ENCODE data around the gene SEMG2.

SEMG2 gene, protein sequence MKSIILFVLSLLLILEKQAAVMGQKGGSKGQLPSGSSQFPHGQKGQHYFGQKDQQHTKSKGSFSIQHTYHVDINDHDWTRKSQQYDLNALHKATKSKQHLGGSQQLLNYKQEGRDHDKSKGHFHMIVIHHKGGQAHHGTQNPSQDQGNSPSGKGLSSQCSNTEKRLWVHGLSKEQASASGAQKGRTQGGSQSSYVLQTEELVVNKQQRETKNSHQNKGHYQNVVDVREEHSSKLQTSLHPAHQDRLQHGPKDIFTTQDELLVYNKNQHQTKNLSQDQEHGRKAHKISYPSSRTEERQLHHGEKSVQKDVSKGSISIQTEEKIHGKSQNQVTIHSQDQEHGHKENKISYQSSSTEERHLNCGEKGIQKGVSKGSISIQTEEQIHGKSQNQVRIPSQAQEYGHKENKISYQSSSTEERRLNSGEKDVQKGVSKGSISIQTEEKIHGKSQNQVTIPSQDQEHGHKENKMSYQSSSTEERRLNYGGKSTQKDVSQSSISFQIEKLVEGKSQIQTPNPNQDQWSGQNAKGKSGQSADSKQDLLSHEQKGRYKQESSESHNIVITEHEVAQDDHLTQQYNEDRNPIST

GRCh38 chr20:45221076-45221475 lies at the start of gene SEMG2:
TSS of gene SEMG2 (plus strand) at chr20:45221373. CDS start at chr20:45221390, 17 bp downstream.
- no peak for DNase-seq

- DNase-seq = no peak
Observed at GRCh38 chr20:45173522-45173921, 47.7 kb upstream of the SEMG2 start.

DNA sequence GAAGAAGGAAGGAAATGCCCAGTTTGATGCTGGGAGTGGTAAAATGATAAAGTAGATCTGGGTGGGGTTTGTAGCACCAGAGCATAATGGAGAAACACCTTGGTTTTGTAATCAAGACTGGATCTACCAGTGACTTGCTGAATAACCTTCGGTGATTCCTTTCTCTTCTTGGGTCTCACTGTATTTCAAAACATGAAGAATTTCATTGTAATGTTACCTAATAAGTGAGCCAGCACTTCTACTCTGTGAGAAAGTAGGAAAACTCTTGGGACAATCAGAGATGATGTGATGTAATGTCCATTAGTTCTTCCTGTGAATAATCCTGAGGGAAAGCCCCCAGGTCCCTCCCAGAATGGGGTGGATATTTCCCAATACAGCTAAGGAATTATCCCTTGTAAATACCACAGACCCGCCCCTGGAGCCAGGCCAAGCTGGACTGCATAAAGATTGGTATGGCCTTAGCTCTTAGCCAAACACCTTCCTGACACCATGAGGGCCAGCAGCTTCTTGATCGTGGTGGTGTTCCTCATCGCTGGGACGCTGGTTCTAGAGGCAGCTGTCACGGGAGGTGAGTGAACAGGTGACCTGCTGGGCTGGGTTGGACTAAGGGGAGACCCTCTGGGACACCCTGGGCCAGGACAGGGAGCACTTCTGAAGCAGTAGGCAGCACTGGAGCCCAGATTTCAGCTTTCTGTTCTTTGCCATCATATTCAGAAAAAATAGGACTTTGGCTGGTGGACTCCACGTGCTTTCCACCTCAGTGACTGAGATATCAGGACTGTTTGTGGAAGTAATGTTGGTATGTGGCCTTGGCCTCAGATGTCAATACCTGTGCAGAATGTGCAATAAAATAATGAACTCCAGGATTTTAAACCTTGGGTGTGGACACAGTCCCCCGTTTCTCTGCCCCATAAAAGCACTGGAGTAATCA lies 46.5 kb upstream of the SEMG2 start, which contains the start of gene PI3:
Gene PI3, plus strand, starts transcription at position 469 of the 931 bp plus-strand sequence. Its CDS starts 21 bp downstream, at position 490.
- DNase-seq = peak; percentile 54

DNA sequence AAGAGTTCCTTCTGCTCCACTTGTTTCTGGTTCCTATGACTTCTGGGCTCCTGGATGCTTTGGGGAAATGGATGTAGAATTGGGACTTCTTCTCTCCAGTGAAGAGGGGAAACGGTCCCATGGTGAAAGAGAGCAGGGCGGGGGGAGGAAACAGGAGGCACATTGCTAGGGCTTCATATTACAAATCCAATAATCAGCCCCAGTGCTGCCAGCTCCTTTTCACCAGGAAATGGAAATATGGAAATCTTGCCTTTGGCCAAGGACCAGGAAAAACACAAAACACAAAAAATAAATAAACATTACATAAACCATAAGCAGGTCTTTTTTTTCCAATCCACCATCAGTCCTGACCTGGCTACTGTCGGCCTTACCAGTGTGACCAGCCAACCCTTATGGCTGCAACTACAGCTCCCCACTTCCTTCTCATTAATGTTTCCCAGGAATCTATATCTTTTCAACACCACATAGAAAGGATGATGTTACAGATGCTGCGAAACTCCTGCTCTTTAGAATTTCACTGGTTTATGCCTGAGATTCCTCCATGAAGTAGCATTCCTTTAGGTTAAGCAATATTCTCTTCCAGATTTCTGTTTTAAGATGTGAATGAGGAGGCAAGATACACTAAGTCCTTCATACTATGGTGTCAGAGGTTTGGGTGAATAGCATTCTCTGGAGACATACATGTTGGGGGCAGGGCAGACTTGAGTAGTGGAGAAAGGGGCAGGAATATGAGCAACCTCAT lies 44.5 kb upstream of the SEMG2 start:
- DNase-seq = no peak

DNA sequence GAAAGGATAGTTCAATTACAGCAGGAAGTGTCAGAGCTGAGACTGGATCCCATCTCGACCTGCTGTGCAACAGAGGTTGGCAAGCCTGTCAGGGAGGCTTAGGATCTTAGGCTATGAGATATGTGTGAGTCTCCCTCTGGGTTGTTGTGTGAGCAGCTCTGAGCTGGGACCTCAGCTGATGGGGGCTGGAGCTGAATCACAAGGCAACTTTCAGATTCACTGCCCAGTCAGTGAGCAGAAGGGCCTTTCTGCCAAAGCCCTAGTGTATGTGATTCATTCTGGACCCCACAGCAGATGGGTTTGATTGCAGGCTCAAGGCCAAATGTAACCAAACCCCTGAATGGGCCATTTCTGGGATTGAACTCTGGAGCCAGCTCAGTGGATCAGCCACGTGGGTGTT lies 42.0 kb upstream of the SEMG2 start:
- DNase-seq = no peak

DNA sequence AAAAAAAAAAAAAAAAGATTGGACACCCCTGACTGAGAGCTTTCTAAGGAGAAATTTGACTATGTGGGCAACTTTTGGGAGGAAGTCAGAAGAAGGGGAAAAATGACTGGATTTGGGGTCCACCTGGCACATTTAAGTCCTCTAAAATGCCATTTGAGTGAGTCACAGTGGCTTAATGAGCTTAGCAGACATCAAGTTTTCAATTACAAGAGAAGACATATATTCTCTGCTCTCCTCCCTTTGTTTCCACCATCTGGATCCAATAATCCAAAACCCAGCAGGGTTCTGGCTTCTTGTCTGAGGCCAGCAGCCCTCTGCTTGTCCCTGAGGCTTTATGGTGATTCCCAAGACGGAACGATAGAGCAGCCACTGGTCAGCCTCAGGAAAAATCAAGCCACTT lies 39.5 kb upstream of the SEMG2 start:
- DNase-seq = no peak

DNA sequence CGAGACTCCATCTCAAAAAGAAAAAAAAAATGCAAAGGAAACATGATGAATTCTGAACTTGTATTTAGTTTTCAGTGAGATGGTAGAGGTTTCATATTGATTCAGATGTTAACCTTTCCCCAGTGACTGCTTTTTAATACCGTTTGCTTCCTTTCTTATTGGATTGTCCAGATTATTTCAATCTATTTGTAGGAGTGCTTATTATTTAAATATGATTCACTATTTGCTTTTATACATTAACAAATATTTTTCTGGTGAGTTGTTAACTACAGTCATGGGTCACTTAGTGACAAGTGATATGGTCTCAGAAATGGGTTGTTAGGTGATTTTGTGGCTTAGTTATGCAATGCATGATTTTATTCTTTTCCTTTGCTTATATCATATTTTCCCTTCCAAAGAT lies 38.1 kb upstream of the SEMG2 start:
- no peak for DNase-seq

GRCh38 chr20:45187693-45188092 lies 33.5 kb upstream of the SEMG2 start:
- DNase-seq = no peak

GRCh38 chr20:45189067-45189609 lies 32.0 kb upstream of the SEMG2 start:
- DNase-seq = no peak

DNA sequence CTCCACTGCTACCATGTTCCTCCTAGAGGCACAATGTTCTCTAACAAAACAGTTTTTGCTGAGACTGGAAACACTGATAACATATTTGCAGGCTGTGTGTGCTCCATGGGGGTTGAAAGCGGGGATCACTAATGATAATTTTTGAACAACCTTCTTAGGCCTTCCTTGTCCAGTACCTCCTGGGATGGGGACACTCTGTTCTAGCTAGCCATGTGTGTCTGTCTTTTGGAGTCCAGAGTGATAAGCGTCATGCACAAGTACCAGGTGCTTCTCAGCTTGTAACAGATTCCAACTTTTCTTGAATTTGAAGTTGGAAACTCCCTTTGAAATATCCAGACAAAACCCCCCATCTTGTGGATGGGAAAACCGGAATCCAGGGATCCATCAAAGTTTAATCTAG lies 31.3 kb upstream of the SEMG2 start:
- no peak for DNase-seq

DNA sequence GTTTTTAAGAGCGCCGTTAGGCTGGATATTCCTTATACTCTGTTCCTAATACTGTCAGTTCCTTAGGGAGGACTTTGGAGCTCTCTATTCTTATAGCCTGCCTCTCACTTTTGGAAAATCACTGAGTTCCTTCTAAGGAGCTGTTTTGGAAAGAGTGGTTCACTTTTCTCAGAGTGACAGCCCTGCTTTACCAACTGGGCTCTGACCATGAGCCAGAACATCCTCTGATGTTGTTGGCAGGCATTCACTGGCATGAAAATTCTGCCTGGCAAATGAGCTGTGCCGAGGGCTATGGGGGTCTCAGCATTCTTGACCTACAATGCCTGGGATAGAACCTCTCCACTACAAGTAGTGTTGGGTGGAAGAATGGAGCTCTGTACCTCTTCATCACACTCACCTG lies 29.2 kb upstream of the SEMG2 start:
- DNase-seq = no peak

GRCh38 chr20:45193331-45193730 lies 27.8 kb upstream of the SEMG2 start:
- no peak for DNase-seq

DNA sequence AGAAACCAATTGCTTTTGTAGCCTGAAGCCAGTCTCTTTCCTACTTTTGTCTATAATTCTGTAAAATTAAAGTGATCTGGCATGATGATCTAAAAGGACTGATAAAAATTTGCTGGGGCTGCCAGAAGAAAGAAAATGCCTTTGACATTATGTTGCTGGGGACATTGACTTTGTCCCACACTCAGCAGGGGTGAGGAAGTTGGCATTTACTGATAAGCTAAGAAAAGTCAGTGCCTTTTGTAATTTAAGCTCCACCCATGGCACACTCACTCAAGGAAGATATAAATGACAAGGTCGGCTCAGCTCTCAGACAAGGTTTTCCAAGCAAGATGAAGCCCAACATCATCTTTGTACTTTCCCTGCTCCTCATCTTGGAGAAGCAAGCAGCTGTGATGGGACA lies 14.4 kb upstream of the SEMG2 start, which contains the start of gene SEMG1:
Gene SEMG1, plus strand, starts transcription at position 309 of the 400 bp plus-strand sequence. Its CDS starts 21 bp downstream, at position 330.
- DNase-seq = no peak

DNA sequence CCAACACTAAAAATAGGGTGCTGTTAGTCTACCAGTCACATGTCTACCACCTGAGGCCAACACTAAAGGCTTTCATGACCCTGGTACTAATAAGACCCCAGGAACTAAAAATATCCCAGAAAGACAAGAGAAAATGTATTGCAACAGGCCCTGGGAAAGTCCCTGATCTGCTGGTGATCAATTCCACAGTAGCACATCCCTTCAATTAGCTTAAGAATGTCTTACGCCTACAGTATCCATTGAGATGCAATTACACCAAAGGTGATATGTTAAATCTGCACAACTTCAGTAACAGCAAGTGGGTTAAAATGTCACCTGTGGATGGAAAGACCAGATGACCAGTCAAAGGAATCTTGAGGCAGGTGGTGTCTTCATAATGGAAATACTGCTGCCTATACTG lies 11.2 kb upstream of the SEMG2 start:
- DNase-seq = no peak

GRCh38 chr20:45211569-45212474 lies 9.4 kb upstream of the SEMG2 start:
- no peak for DNase-seq

GRCh38 chr20:45212836-45213235 lies 8.3 kb upstream of the SEMG2 start:
- DNase-seq = no peak

DNA sequence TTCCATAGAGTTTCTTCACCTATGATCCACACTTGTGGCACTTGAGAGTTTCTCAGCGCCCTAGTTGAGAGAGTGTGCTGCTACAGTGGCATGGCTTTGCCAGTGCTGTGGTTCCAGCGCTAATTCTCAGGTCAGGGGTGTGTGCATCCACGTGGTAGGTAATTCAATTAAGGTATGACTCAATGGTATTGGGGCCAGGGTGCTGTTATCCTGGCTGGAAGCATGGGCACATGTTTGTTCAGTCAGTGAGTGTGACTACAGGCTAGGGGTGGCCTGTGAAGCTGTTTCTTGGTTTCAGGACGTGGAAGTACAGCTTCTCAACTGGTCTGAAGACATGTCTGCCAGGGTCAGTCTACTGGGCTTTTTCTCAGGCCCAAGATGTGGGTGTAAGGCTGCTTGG lies 3.0 kb upstream of the SEMG2 start:
- DNase-seq = no peak

DNA sequence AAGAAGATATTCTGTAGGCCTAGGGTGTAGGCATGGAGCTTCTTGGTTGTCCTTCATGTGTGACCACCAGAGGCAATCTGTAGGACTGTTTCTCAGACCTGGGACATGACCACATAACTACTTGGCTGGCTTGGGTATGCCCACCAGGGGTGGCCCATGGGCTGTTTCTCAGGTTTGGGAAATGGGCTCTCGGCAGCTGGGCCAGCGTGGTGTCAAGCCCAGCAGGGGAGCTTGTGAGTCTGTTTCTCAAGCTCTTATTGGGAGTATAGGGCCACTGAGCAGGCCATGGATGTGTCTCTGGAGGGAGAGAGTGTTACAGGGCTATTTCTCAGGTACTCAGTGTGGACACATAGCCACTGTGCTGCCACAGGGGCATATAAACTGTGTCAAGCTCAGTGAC lies 2.5 kb upstream of the SEMG2 start:
- DNase-seq = no peak

- no peak for DNase-seq
Observed at GRCh38 chr20:45223136-45223535, 2.0 kb downstream of the SEMG2 start.

GRCh38 chr20:45226287-45226686 lies 5.1 kb downstream of the SEMG2 start:
- no peak for DNase-seq

All from inflammatory macrophage treated with lipopolysaccharide for 4 hours (primary cell).